Prostate gland (tissue), 2 donors: ENCODE measurements around the gene BCL6.

Experiments used
- CTCF ChIP-seq, 4 experiments: fragments of 200-600 bp in 2 of 4; fragments of 450-650 bp in 2 of 4; sonication (generic) in 2 of 4; IDR thresholded peaks; 1 replicate in 3 of 4; 2 replicates in 1 of 4; pipeline ENCODE4 v1.5.1; 2016 to 2019; ENCODE audit warnings: antibody characterized with exemption in 4 of 4, mild to moderate bottlenecking in 2 of 4, moderate library complexity in 2 of 4
- POLR2A ChIP-seq: fragments of 450-650 bp; IDR thresholded peaks from one replicate; pipeline ENCODE4 v1.6.1; 2016; ENCODE audit warnings: antibody characterized with exemption, mild to moderate bottlenecking

DNA sequence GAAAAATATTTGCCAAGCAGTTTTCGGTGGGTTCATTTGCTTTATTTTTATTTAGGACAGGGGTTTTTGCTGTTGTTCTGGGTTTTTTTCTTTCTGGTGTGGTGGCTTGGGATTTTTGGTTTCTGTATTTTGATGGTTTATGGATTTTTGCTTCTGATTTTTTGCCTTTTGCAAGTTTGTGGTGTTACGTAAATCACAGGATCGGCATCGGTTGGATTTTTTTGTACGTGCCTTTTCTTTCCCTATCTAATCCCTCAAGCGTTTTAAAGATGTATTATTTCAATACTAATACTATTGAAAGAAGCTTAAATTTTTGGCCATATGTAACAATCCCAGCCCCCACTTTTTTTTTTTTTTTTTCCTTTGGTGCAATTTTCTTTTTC, 782 bp upstream of the BCL6 start:
- TF ChIP-seq POLR2A (no peak), CTCF (IDR thresholded peaks at IDR 0.05) (no peak)
